GM18951 (cell line): ENCODE measurements around the gene PIH1D1.

Experiments
- POLR2A ChIP-seq: IDR thresholded peaks from 4 replicates; pipeline ENCODE4 v1.6.1; 2011; ENCODE audit warnings: mild to moderate bottlenecking; ENCODE audit not compliant: insufficient read length, insufficient read depth; ENCODE audit errors: extremely low read depth
- in situ Hi-C: fragments of 300-500 bp; cut with MboI; formaldehyde crosslinking; loops from one replicate; pipeline ENCODE4 v1.12.0; 2022; ENCODE audit warnings: low sequenced_read_pairs, mixed read lengths, inconsistent platforms; ENCODE audit not compliant: unreplicated experiment

The PIH1D1 gene

DNA sequence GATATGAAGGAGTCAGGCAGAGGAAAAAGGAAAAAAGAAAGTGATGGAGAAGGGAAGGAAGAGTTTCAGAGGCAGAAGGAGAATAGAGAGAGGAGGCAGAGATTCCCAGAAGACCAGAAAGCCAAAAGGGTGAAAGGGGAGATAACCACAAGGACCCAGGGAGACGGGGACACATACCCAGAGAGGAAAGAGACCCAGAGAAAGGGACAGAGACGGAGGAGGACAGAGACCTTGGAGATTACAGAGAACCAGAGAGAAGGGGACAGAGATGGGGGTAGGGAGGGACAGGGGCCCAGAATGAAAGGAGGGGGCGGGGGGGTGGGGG lies 29.8 kb downstream of the PIH1D1 start:
- no peak for TF ChIP-seq POLR2A
- in situ Hi-C loops = no loop called here

DNA sequence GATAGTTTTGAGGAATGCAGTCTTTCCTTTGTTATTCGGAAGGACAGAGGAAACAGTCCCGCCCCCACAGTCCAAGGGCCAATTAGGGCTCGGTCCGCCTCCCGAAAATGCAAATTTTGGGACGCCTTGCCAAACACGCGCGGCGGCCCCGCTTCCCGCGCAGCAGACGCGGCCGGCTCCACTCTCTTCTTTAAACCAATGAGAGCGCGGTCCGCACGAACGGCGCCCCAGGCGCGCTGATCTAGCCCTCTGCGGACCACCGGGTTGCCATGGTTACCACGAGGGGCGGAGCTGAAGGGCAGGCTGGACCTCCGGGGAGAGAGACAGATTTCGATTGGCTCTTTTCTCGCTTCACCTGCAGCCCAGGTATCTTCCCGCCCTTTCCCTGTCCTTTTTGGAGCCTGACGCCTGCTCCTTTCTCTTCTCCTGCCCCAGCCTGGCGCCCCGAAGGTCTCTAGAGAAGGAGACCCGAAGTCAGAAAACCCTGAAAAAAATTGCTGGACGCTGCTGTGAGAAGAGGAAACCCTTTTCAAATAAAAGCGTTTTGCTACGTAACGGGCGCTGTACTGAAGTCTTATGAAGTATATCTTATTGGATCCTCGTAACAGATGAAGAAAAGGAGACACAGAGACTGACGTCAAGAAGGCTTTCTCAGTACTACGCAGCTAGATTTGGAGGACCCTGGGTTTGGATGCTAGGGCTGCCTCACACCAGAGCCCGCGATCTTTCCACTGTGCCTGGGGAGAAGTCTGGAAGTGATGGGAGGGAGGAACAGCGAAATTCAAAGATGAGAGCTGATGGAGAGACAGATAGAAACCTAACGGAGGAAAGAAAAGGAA lies 30.4 kb downstream of the PIH1D1 start:
- no peak for TF ChIP-seq POLR2A
- in situ Hi-C loops = no loop called here

- in situ Hi-C loops = no loop called here
- no peak for TF ChIP-seq POLR2A
Observed at GRCh38 chr19:49420227-49420626, 31.4 kb downstream of the PIH1D1 start.

GRCh38 chr19:49419173-49419572 lies 32.4 kb downstream of the PIH1D1 start:
- in situ Hi-C loops = no loop called here
- TF ChIP-seq POLR2A = no peak

DNA sequence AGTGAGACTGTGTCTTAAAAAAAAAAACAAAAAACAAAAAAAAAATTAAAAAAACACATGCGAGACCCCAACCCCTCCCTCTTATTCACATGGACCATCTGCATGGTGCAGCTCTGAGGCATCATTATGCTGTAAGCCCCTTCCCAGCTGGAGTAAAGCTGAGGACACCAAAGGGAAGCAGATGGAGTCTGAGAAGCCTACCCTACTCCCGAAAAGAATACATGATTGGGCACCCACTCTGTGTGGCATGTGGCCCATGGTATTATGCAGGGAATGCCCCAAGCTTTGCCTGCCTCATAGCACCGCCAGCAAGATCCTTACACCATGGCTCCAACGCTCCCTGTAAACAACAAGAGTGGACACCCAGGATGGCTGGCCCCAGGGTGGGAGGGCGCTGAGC lies 33.1 kb downstream of the PIH1D1 start:
- in situ Hi-C loops = no loop called here
- TF ChIP-seq POLR2A = no peak

DNA sequence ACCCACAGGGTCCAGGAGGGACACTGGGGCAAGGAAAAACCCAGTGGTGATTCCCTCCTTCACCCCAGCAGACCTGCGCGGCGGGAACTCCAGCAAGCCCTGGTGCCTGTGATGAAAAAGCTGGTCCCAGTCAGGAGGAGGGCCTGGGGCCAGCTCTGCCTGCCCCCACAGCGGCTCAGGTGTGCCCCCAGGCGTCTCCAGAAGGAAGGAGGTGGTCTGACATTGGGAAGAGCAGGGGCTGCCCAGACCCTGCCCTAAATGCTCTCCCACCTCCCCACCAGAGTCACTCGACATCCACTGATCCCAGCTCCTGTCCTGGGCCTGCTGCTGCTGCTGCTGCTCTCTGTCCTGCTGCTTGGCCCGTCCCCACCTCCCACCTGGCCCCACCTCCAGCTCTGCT lies 34.5 kb downstream of the PIH1D1 start:
- TF ChIP-seq POLR2A = no peak
- in situ Hi-C loops = no loop called here

- in situ Hi-C loops = no loop called here
- TF ChIP-seq POLR2A = no peak
Observed at GRCh38 chr19:49415810-49416200, 35.8 kb downstream of the PIH1D1 start.

DNA sequence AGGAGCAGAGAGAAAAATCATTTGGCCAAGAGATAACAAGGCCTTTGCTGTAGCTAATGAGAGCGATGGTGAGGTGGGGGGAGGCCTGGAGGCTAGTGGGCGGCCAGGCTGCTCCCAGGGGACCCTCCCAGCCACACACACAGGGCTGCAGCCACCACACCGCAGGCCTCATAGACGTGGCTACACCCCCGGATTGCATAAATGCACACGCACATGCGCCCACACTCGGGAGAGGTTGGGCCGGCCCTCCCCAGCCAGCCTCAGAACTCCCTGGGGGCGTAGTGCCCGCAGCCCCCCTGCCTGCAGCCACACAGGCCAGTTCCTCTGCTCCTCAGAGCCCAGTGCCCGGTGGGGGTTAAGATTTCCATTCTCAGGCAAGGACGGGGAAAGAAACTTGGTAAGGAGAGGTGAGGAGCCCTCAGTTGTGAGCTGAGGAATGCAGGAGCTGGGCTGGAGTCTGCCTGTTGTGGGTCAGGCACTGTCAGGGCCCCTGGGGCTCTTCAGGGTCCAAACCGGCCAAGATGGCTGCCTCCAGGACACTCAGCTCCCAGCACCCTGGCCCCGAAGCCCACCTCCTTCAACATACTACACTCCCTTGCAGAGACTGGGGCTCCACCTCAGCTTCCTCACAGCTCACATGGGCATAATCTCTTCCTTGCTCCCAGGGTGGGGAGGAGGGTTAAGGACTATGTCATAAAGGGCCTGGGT lies 36.4 kb downstream of the PIH1D1 start:
- no peak for TF ChIP-seq POLR2A
- in situ Hi-C loops = no loop called here

- in situ Hi-C loops = no loop called here
- TF ChIP-seq POLR2A = no peak
Observed at GRCh38 chr19:49414256-49414655, 37.4 kb downstream of the PIH1D1 start.

DNA sequence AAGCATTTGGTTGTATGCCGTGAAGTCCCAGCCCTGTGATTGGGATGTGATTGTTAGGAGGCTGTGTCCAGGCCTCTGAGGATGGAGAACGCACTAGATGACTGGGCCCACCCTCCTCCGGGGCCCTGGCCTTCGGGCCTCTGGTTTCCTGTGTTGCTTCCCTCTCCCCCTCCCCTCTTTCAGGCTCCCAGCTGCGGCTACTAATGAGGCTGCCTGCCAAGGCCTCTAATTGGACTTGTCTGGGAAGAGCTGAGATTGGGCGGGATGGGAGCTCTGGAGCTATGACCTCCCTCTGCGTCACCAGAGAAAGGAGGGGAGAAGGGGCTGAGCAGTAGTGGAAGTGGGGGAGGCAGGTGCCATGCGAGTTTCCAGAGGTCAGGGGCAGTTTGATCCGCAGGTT lies 38.3 kb downstream of the PIH1D1 start:
- TF ChIP-seq POLR2A = no peak

GRCh38 chr19:49411681-49412326 lies 39.8 kb downstream of the PIH1D1 start:
- no peak for TF ChIP-seq POLR2A
- in situ Hi-C loops = no loop called here

More for the DNA sequence above, 38.3 kb downstream of the PIH1D1 start:
- in situ Hi-C loops = no loop called here

- in situ Hi-C loops = no loop called here
Observed at GRCh38 chr19:49409441-49410029, 42.1 kb downstream of the PIH1D1 start.

DNA sequence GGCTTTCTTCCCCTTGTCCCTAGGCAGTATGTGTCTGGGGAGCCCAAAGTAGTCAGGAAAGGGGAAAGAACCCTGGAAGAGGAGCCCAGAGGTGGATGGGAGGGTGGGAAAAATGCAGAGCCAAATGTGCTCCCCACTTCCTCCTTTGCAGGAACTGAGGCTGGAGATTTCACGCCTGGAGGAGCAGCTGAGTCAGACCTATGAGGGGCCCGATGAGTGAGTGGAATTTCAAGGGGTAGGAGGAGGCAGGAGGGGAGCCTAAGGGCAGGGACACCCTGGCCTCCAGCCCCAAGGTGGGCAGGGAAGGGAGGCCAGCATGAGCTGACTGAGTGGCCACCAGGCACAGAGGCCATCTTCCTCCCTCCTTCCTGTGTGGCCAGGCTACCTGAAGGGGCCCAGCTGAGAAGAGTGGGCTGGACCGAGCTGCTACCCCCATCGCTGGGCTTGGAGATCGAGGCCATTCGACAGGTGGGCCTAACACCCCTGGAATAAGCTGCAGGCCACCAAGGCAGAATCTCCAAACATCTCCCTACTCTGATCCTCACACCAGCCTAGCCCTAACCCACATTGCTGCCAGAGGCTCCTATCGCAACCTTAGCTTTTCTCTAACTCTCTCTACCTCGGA lies 42.7 kb downstream of the PIH1D1 start:
- in situ Hi-C loops = no loop called here
- TF ChIP-seq POLR2A = no peak

More at GRCh38 chr19:49409441-49410029, 42.1 kb downstream of the PIH1D1 start:
- no peak for TF ChIP-seq POLR2A
